MM.1S (cell line): ENCODE measurements around the gene PIP5K1C.

ENCODE experiments used
- DNase-seq: peaks from one replicate; pipeline ENCODE4 v3.0.0-alpha.2; 2015
- H2AFZ ChIP-seq: fragments of 300-600 bp; sonication (generic); 2 replicates; pipeline ENCODE4 v1.6.0; 2016; ENCODE audit warnings: antibody characterized with exemption, low read length
- H3F3A ChIP-seq: fragments of 300-600 bp; sonication (generic); 2 replicates; pipeline ENCODE4 v1.6.1; 2016; ENCODE audit warnings: mild to moderate bottlenecking, antibody characterized with exemption, low read length, moderate library complexity, mixed read lengths; ENCODE audit not compliant: insufficient read depth
- H3K27ac ChIP-seq: fragments of 300-600 bp; sonication (generic); 2 replicates; pipeline ENCODE4 v1.5.1; 2016; ENCODE audit warnings: mild to moderate bottlenecking, low read length
- H3K27me3 ChIP-seq: fragments of 300-600 bp; sonication (generic); replicated peaks from 2 replicates; pipeline ENCODE4 v1.6.0; 2016; ENCODE audit warnings: low read length; ENCODE audit not compliant: insufficient read depth
- H3K36me3 ChIP-seq: fragments of 300-600 bp; sonication (generic); replicated peaks from 2 replicates; pipeline ENCODE4 v1.6.1; 2016; ENCODE audit warnings: mild to moderate bottlenecking, low read length, mixed read lengths; ENCODE audit not compliant: insufficient read depth
- H3K4me1 ChIP-seq: fragments of 300-600 bp; sonication (generic); 2 replicates; pipeline ENCODE4 v1.6.1; 2016; ENCODE audit warnings: low read length, mixed read lengths
- H3K4me2 ChIP-seq: fragments of 300-600 bp; sonication (generic); 2 replicates; pipeline ENCODE4 v1.6.0; 2016; ENCODE audit warnings: low read depth, low read length
- H3K4me3 ChIP-seq: fragments of 300-600 bp; sonication (generic); 2 replicates; pipeline ENCODE4 v1.5.1; 2016; ENCODE audit warnings: low read length, mixed read lengths
- H3K79me2 ChIP-seq: fragments of 300-600 bp; sonication (generic); 2 replicates; pipeline ENCODE4 v1.6.1; 2016; ENCODE audit warnings: mixed run types, low read length, mixed read lengths
- H3K9ac ChIP-seq: fragments of 300-600 bp; sonication (generic); 2 replicates; pipeline ENCODE4 v1.6.1; 2016; ENCODE audit warnings: low read length, mixed read lengths
- H3K9me2 ChIP-seq: fragments of 300-600 bp; sonication (generic); replicated peaks from 2 replicates; pipeline ENCODE4 v1.6.1; 2016; ENCODE audit warnings: mild to moderate bottlenecking, low read length, mixed read lengths; ENCODE audit not compliant: insufficient read depth
- H3K9me3 ChIP-seq: fragments of 300-600 bp; sonication (generic); replicated peaks from 2 replicates; pipeline ENCODE4 v1.6.1; 2016; ENCODE audit warnings: mild to moderate bottlenecking, low read length, mixed read lengths; ENCODE audit not compliant: insufficient read depth
- H4K20me1 ChIP-seq: fragments of 300-600 bp; sonication (generic); 2 replicates; pipeline ENCODE4 v1.6.1; 2016; ENCODE audit warnings: mild to moderate bottlenecking, low read length, moderate library complexity, mixed read lengths; ENCODE audit not compliant: insufficient read depth
- EZH2 ChIP-seq: fragments of 300-600 bp; sonication (generic); optimal IDR thresholded peaks from 2 replicates; pipeline ENCODE3; 2017; ENCODE audit warnings: low read depth, mild to moderate bottlenecking, antibody characterized with exemption, low read length, mixed read lengths
- EZH2phosphoT487 ChIP-seq: fragments of 300-600 bp; sonication (generic); IDR thresholded peaks from 2 replicates; pipeline ENCODE4 v1.6.1; 2018; ENCODE audit warnings: antibody characterized with exemption, low read length
- TF ChIP-seq, protein P1 (sequence below): fragments of 300-600 bp; sonication (generic); IDR thresholded peaks from 2 replicates; pipeline ENCODE4 v1.5.1; 2016; ENCODE audit warnings: antibody characterized with exemption, low read length, mixed read lengths

Gene PIP5K1C

GRCh38 chr19:3638208-3639193 lies 61.8 kb downstream of the PIP5K1C start:
- no peaks in the 10 kb centered on the region for H4K20me1 ChIP-seq
- no peak overlapping the region for H2AFZ ChIP-seq
- no peaks in the 10 kb centered on the region for H3K27me3 ChIP-seq
- no peaks in the 10 kb centered on the region for H3F3A ChIP-seq
- H3K9me3 ChIP-seq: no peaks in the 10 kb centered on the region
- H3K4me2 ChIP-seq: no peak overlapping the region
- no peak overlapping the region for H3K9ac ChIP-seq
- no peak overlapping the region for H3K4me3 ChIP-seq
- TF ChIP-seq, protein P1, sequence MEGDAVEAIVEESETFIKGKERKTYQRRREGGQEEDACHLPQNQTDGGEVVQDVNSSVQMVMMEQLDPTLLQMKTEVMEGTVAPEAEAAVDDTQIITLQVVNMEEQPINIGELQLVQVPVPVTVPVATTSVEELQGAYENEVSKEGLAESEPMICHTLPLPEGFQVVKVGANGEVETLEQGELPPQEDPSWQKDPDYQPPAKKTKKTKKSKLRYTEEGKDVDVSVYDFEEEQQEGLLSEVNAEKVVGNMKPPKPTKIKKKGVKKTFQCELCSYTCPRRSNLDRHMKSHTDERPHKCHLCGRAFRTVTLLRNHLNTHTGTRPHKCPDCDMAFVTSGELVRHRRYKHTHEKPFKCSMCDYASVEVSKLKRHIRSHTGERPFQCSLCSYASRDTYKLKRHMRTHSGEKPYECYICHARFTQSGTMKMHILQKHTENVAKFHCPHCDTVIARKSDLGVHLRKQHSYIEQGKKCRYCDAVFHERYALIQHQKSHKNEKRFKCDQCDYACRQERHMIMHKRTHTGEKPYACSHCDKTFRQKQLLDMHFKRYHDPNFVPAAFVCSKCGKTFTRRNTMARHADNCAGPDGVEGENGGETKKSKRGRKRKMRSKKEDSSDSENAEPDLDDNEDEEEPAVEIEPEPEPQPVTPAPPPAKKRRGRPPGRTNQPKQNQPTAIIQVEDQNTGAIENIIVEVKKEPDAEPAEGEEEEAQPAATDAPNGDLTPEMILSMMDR: no peak
- TF ChIP-seq EZH2 (no peak), EZH2phosphoT487 (no peak)
- H3K4me1 ChIP-seq: no peaks in the 10 kb centered on the region
- no peak for DNase-seq
- no peak overlapping the region for H3K27ac ChIP-seq
- no peaks in the 10 kb centered on the region for H3K79me2 ChIP-seq
- no peaks in the 10 kb centered on the region for H3K36me3 ChIP-seq
- H3K9me2 ChIP-seq: no peaks in the 10 kb centered on the region

GRCh38 chr19:3637621-3638020 lies 62.6 kb downstream of the PIP5K1C start:
- H3K4me3 ChIP-seq: no peak overlapping the region
- H3K9me3 ChIP-seq: no peaks in the 10 kb centered on the region
- no peak overlapping the region for H2AFZ ChIP-seq
- no peaks in the 10 kb centered on the region for H3K4me1 ChIP-seq
- H3K9me2 ChIP-seq: no peaks in the 10 kb centered on the region
- no peak for DNase-seq
- no peak overlapping the region for H3K27ac ChIP-seq
- no peak overlapping the region for H3K4me2 ChIP-seq
- H3F3A ChIP-seq: no peaks in the 10 kb centered on the region
- no peak overlapping the region for H3K9ac ChIP-seq
- H3K27me3 ChIP-seq: no peaks in the 10 kb centered on the region
- no peaks in the 10 kb centered on the region for H4K20me1 ChIP-seq
- TF ChIP-seq, protein P1: no peak
- TF ChIP-seq EZH2phosphoT487 (no peak), EZH2 (no peak)
- H3K36me3 ChIP-seq: no peaks in the 10 kb centered on the region
- H3K79me2 ChIP-seq: no peaks in the 10 kb centered on the region

- no peaks in the 10 kb centered on the region for H3K27me3 ChIP-seq
- H3K9me3 ChIP-seq: no peaks in the 10 kb centered on the region
- no peak overlapping the region for H3K4me3 ChIP-seq
- no peaks in the 10 kb centered on the region for H4K20me1 ChIP-seq
- TF ChIP-seq, protein P1: no peak
- TF ChIP-seq EZH2phosphoT487: no peak
- TF ChIP-seq EZH2: no peak
- H3K9me2 ChIP-seq: no peaks in the 10 kb centered on the region
- H3K4me2 ChIP-seq: no peak overlapping the region
- no peak for DNase-seq
- H2AFZ ChIP-seq: no peak overlapping the region
- H3K4me1 ChIP-seq: no peaks in the 10 kb centered on the region
- no peaks in the 10 kb centered on the region for H3F3A ChIP-seq
- no peak overlapping the region for H3K9ac ChIP-seq
- H3K79me2 ChIP-seq: no peaks in the 10 kb centered on the region
- H3K36me3 ChIP-seq: no peaks in the 10 kb centered on the region
- H3K27ac ChIP-seq: no peak overlapping the region
Measured at GRCh38 chr19:3636962-3637361, 63.3 kb downstream of the PIP5K1C start.
